NCI-H1694 treated with DMSO at 0.1 percent for 48 hours (cell line): ENCODE results near the gene GAREM1.
"Not testable (repeated sequence)": the region's sequence is repeated elsewhere in the genome, so short reads cannot be mapped to it uniquely, and the experiment has no call there.

ENCODE experiments used
- DNase-seq: peaks from one replicate; lab custom pipeline; 2025; lab: John Stamatoyannopoulos, UW

The GAREM1 gene

GRCh38 chr18:32326450-32327308 lies 144.0 kb downstream of the GAREM1 start:
- DNase-seq: no peak

- no peak for DNase-seq
Measured at GRCh38 chr18:32324181-32324580, 146.5 kb downstream of the GAREM1 start.

DNA sequence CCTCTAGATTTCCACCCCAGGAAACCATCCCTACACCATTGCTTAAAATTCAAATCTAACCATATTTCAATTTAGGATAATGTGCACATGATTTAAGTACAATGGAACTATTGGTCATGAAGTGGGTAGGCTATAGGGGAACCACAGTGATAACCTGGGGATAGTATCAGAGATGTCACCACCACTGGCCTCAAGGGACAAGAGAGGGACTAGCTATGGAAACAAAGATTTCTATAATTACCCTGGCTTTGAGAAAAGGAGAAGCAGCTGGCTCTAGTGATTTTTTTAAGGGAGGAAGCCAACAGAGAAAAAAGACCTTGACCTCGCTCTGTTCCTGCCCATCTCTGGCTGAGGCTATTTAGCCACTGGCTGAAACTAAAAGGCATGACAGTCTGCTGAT lies 148.9 kb downstream of the GAREM1 start:
- no peak for DNase-seq

DNA sequence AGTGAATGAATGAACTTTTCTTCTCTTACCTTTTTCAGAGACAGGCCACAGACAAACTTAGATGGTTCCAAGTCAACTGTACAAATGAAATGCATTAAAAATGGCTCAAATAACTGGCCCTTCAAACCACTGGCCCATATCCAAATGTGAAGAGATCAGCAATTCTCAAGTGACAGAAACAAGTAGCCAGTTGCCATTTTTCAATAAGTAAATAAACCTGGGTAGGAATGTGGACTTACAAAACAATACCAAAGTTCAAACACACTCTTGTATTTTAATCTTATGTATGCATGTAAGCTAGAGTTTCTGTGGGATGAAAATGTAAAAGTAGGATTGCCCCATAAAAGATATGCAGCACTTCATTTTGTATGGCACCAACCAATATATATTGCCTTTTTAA lies 151.6 kb downstream of the GAREM1 start:
- DNase-seq: no peak

- DNase-seq: no peak
Measured at GRCh38 chr18:32318581-32318980, 152.1 kb downstream of the GAREM1 start.

- DNase-seq: no peak
Measured at GRCh38 chr18:32317651-32318050, 153.0 kb downstream of the GAREM1 start.

- no peak for DNase-seq
Measured at GRCh38 chr18:32315881-32316280, 154.8 kb downstream of the GAREM1 start.

DNA sequence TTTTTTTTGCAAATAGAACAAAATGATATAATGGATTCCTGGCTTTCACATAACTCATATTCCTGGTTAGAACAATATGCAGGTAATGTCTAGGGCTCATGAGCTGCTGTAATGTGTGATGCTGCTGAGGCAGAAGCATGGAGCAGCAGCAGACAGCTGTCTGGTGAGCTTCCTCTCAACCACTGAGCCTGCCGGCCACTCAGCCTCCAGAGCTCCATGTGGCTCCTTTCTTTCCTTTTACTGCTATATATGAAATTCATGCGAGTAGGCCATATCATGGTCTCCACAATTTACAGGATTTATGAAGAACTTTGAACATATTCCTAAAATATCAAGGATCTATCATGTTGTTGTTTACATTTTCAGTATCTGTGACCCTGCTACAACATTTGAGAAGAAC lies 159.9 kb downstream of the GAREM1 start:
- no peak for DNase-seq

DNA sequence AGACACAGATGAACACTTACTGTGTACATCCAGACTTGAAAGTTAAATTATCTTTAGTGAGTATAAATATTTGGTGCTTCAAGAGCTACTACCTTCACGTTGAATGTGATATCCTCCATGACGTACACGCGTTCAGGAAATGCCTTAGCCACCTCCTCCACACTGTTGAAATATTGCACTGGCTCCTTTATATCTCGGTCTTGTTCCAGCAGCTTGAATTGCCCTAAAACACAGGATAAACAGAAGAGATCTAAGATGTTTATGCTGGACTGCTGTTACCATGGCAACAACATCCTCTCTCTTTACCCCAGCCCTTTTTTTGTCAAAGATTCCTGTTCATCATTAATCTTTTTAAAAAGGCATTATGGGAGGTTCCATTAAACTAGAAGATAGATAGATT lies 160.6 kb downstream of the GAREM1 start:
- no peak for DNase-seq

- no peak for DNase-seq
Measured at GRCh38 chr18:32308493-32309120, 162.1 kb downstream of the GAREM1 start.

- no peak for DNase-seq
Measured at GRCh38 chr18:32303400-32303799, 167.3 kb downstream of the GAREM1 start.

DNA sequence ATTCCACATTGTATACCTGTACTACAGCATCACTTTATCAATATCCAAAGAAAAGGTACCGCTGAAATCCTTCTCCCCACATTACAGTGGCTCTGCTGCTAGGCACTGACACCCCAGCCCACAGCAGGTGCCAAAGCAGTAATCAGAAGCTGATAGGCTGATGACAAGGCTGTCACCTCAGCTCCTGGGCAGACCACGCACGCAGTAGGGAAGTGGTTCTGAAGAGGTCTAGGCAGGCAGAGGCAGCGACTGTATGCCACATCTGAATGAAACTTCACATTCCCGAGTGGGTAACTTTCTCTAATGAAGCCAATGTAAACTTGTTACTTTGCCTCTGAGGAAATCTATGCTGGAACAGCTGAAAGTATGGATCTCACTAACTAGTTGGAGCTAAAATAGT lies 167.9 kb downstream of the GAREM1 start:
- DNase-seq: no peak

GRCh38 chr18:32301976-32302743 lies 168.5 kb downstream of the GAREM1 start:
- DNase-seq: no peak

DNA sequence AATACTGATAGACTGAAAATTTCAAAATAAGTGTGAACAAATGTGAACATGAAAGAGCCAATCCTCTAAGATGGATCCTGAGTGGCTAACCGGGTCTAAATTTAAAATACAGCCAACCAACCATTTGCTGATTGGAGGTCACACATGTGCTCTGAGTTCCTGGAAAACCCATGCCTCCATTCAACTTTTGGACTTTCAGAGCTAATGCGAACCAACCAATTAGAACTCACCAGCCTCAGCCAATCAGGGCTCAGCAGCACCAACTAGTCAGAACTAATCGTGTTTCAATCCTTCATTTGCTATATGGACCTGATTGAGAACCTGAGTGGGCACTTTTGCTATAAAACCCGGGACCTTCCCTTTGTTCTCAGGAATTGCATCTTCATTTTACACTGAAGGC lies 169.3 kb downstream of the GAREM1 start:
- no peak for DNase-seq

DNA sequence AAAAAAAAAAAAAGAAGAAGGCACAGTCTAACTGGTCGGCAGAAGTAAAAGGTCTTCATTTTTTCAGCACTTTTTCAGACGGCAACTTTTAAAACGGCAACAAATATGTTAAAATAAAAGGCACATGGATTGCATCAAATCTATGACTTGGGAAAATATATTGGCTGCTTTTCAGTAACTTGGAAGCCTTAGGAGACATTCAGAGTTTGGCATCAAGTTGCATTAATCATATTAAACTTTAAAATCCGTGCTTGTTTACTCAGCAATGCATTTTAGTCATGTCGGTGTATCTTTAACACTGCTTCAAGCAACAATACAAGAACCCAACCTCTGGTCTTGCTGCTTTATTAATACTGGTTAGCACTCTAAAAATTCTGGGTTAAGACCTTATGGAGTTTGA lies 169.8 kb downstream of the GAREM1 start:
- DNase-seq: no peak

DNA sequence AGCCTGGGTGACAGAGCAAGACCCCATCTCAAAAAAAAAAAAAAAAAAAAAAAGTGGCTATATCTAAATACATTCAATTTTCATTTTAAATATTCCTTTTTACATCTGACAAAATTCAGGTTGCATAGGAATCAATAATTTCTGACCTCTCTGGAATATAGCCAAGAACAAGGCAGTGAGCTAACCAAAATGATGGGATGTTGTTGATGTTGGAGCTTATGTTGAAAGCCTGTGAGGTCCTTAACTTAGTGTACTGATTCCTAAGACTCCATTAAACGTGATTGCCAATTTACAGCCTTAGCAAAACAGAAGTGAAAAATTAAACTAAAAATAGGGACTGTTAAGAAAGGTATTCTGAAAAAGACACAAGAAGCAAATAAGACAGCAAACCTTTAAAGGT lies 171.2 kb downstream of the GAREM1 start:
- no peak for DNase-seq

GRCh38 chr18:32298171-32298667 lies 172.5 kb downstream of the GAREM1 start:
- no peak for DNase-seq

- no peak for DNase-seq
Measured at GRCh38 chr18:32297579-32298170, 173.0 kb downstream of the GAREM1 start.

DNA sequence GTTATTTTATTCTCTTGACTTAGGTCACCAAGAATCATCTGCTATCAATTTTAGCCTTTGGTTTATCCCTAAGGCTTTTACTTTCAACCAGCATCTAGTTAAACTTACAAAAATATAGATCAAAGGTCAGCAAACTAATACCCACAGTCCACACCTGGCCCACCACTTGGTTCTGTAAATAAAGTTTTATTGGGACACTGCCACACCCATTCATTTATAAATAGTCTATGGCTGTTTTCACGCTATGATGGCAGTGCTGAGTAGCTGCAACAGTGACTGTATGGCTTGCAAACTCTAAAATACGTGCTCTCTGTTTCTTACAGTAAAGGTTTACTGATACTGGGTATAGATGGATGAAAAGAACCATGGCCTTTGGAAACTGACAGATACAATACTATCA lies 173.8 kb downstream of the GAREM1 start:
- no peak for DNase-seq

DNA sequence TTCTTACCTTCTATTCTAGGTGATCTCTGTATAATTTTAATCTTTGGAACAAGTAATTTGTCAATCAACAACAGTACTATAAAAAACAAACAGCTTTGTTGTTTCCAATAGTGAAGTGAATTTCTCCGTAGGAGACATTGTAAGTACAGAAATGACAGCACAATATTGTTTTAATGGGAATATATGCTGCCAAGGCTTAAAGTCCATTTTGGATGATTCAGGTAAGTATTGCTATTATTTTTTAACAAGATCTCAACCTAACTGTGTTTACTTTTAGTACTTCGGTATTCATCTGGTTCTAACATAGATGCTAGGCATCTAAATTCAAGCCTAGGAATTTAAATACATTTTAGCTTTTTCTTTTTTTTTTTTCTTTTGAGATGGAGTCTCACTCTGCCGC lies 175.1 kb downstream of the GAREM1 start:
- DNase-seq: no peak

GRCh38 chr18:32293107-32293506 lies 177.6 kb downstream of the GAREM1 start:
- DNase-seq: no peak

- not testable (repeated sequence) for DNase-seq
Measured at GRCh38 chr18:32291623-32292022, 179.1 kb downstream of the GAREM1 start.
